ENCODE measurements around the gene UBXN4. TPM values are rescaled to one million over a fixed set of nuclear protein-coding genes. Genes with fewer than 3 reads are reported as not detected.

UBXN4 gene
- total and polyA plus RNA-seq, 2 donors = 64.4 to 98.1 TPM

- H3K4me1 ChIP-seq (ENCODE audit: control insufficient read depth in 2 of 2, insufficient read depth in 2 of 2, low read length in 2 of 2) = no peaks in the 10 kb centered on the region
- H3K27ac ChIP-seq (ENCODE audit: low read depth in 1 of 2, low read length in 1 of 2) = no peak overlapping the region
- no peak for DNase-seq (ENCODE audit: low read depth in 6 of 9, low spot score in 9 of 9)
- H3K36me3 ChIP-seq (ENCODE audit: control insufficient read depth in 2 of 2, insufficient read depth in 2 of 2, low read length in 1 of 2) = peaks cover 63 to 77% of the 10 kb centered on the region in 2 donors
- 50% methylated on average over 2 of the region's 2 CpGs for WGBS
- no peaks in the 10 kb centered on the region for H3K27me3 ChIP-seq (ENCODE audit: control insufficient read depth in 2 of 2, insufficient read depth in 1 of 2, low read length in 1 of 2)
- H3K4me3 ChIP-seq (ENCODE audit: low read length in 2 of 2) = no peak overlapping the region
- no peaks in the 10 kb centered on the region for H3K9me3 ChIP-seq (ENCODE audit: control insufficient read depth in 2 of 2, insufficient read depth in 1 of 2, low read length in 1 of 2)
Measured at GRCh38 chr2:135775420-135775819, 33.8 kb downstream of the UBXN4 start.

- peaks cover 62 to 77% of the 10 kb centered on the region in 2 donors for H3K36me3 ChIP-seq (ENCODE audit: control insufficient read depth in 2 of 2, insufficient read depth in 2 of 2, low read length in 1 of 2)
- no peaks in the 10 kb centered on the region for H3K9me3 ChIP-seq (ENCODE audit: control insufficient read depth in 2 of 2, insufficient read depth in 1 of 2, low read length in 1 of 2)
- DNase-seq (ENCODE audit: low read depth in 6 of 9, low spot score in 9 of 9) = no peak
- WGBS = 97% methylated on average over 7 of the region's 7 CpGs
- no peaks in the 10 kb centered on the region for H3K4me1 ChIP-seq (ENCODE audit: control insufficient read depth in 2 of 2, insufficient read depth in 2 of 2, low read length in 2 of 2)
- no peaks in the 10 kb centered on the region for H3K27me3 ChIP-seq (ENCODE audit: control insufficient read depth in 2 of 2, insufficient read depth in 1 of 2, low read length in 1 of 2)
- H3K27ac ChIP-seq (ENCODE audit: low read depth in 1 of 2, low read length in 1 of 2) = no peak overlapping the region
- H3K4me3 ChIP-seq (ENCODE audit: low read length in 2 of 2) = no peak overlapping the region
Measured at GRCh38 chr2:135776367-135776766, 34.7 kb downstream of the UBXN4 start.

- Histone ChIP-seq H3K4me1 (ENCODE audit: control insufficient read depth in 2 of 2, insufficient read depth in 2 of 2, low read length in 2 of 2) (peaks cover 4 to 11% of the 10 kb centered on the region in 2 donors), H3K36me3 (ENCODE audit: control insufficient read depth in 2 of 2, insufficient read depth in 2 of 2, low read length in 1 of 2) (peaks cover 27 to 80% of the 10 kb centered on the region in 2 donors), H3K4me3 (ENCODE audit: low read length in 2 of 2) (no peak overlapping the region), H3K27me3 (ENCODE audit: control insufficient read depth in 2 of 2, insufficient read depth in 1 of 2, low read length in 1 of 2) (no peaks in the 10 kb centered on the region), H3K9me3 (ENCODE audit: control insufficient read depth in 2 of 2, insufficient read depth in 1 of 2, low read length in 1 of 2) (peaks cover 2 to 4% of the 10 kb centered on the region in 2 donors), H3K27ac (ENCODE audit: low read depth in 1 of 2, low read length in 1 of 2) (peak overlapping the region in 1 of 2 donors; percentile 96)
- 99% methylated on average over 2 of the region's 2 CpGs for WGBS
- DNase-seq (ENCODE audit: low read depth in 6 of 9, low spot score in 9 of 9) = no peak
Measured at GRCh38 chr2:135782231-135782630, 40.6 kb downstream of the UBXN4 start.

- 37% methylated on average over 3 of the region's 3 CpGs for WGBS
- Histone ChIP-seq H3K27me3 (ENCODE audit: control insufficient read depth in 2 of 2, insufficient read depth in 1 of 2, low read length in 1 of 2) (no peaks in the 10 kb centered on the region), H3K36me3 (ENCODE audit: control insufficient read depth in 2 of 2, insufficient read depth in 2 of 2, low read length in 1 of 2) (peaks cover 27 to 86% of the 10 kb centered on the region in 2 donors)
Measured at GRCh38 chr2:135783439-135783838, 41.8 kb downstream of the UBXN4 start.

GRCh38 chr2:135785032-135785431 is 43.4 kb downstream of the UBXN4 start:
- Histone ChIP-seq H3K36me3 (ENCODE audit: control insufficient read depth in 2 of 2, insufficient read depth in 2 of 2, low read length in 1 of 2) (peaks cover 29 to 91% of the 10 kb centered on the region in 2 donors), H3K4me3 (ENCODE audit: low read length in 2 of 2) (no peak overlapping the region), H3K4me1 (ENCODE audit: control insufficient read depth in 2 of 2, insufficient read depth in 2 of 2, low read length in 2 of 2) (peaks cover 4 to 11% of the 10 kb centered on the region in 2 donors), H3K27ac (ENCODE audit: low read depth in 1 of 2, low read length in 1 of 2) (peak overlapping the region in 1 of 2 donors; percentile 15), H3K27me3 (ENCODE audit: control insufficient read depth in 2 of 2, insufficient read depth in 1 of 2, low read length in 1 of 2) (no peaks in the 10 kb centered on the region), H3K9me3 (ENCODE audit: control insufficient read depth in 2 of 2, insufficient read depth in 1 of 2, low read length in 1 of 2) (peaks cover 2 to 7% of the 10 kb centered on the region in 2 donors)
- DNase-seq (ENCODE audit: low read depth in 6 of 9, low spot score in 9 of 9) = peak in 1 of 9 donors; percentile 41
- WGBS = 96% methylated on average over 2 of the region's 2 CpGs

More at GRCh38 chr2:135783439-135783838, 41.8 kb downstream of the UBXN4 start:
- Histone ChIP-seq H3K9me3 (ENCODE audit: control insufficient read depth in 2 of 2, insufficient read depth in 1 of 2, low read length in 1 of 2) (peaks cover 2 to 4% of the 10 kb centered on the region in 2 donors), H3K4me3 (ENCODE audit: low read length in 2 of 2) (no peak overlapping the region), H3K4me1 (ENCODE audit: control insufficient read depth in 2 of 2, insufficient read depth in 2 of 2, low read length in 2 of 2) (peaks cover 4 to 11% of the 10 kb centered on the region in 2 donors), H3K27ac (ENCODE audit: low read depth in 1 of 2, low read length in 1 of 2) (peak overlapping the region; percentile 72 to 96)
- peak in 6 of 9 donors; percentile 43 to 82 (median 56) for DNase-seq (ENCODE audit: low read depth in 6 of 9, low spot score in 9 of 9)

GRCh38 chr2:135786823-135787222 is 45.2 kb downstream of the UBXN4 start:
- H3K4me1 ChIP-seq (ENCODE audit: control insufficient read depth in 2 of 2, insufficient read depth in 2 of 2, low read length in 2 of 2) = peaks cover 13 to 21% of the 10 kb centered on the region in 2 donors
- H3K36me3 ChIP-seq (ENCODE audit: control insufficient read depth in 2 of 2, insufficient read depth in 2 of 2, low read length in 1 of 2) = peaks cover 17 to 76% of the 10 kb centered on the region in 2 donors
- H3K27ac ChIP-seq (ENCODE audit: low read depth in 1 of 2, low read length in 1 of 2) = no peak overlapping the region
- H3K27me3 ChIP-seq (ENCODE audit: control insufficient read depth in 2 of 2, insufficient read depth in 1 of 2, low read length in 1 of 2) = no peaks in the 10 kb centered on the region
- H3K9me3 ChIP-seq (ENCODE audit: control insufficient read depth in 2 of 2, insufficient read depth in 1 of 2, low read length in 1 of 2) = peaks cover 2 to 7% of the 10 kb centered on the region in 2 donors
- DNase-seq (ENCODE audit: low read depth in 6 of 9, low spot score in 9 of 9) = no peak
- WGBS = 87% methylated on average over 5 of the region's 5 CpGs
- H3K4me3 ChIP-seq (ENCODE audit: low read length in 2 of 2) = no peak overlapping the region

GRCh38 chr2:135790423-135790822 is 48.8 kb downstream of the UBXN4 start:
- DNase-seq (ENCODE audit: low read depth in 6 of 9, low spot score in 9 of 9) = no peak
- 98% methylated on average over 10 of the region's 10 CpGs for WGBS
- peaks cover 2 to 7% of the 10 kb centered on the region in 2 donors for H3K9me3 ChIP-seq (ENCODE audit: control insufficient read depth in 2 of 2, insufficient read depth in 1 of 2, low read length in 1 of 2)

GRCh38 chr2:135791418-135792190 is 49.9 kb downstream of the UBXN4 start:
- H3K27me3 ChIP-seq (ENCODE audit: control insufficient read depth in 2 of 2, insufficient read depth in 1 of 2, low read length in 1 of 2) = no peaks in the 10 kb centered on the region
- H3K4me1 ChIP-seq (ENCODE audit: control insufficient read depth in 2 of 2, insufficient read depth in 2 of 2, low read length in 2 of 2) = peaks cover 23 to 40% of the 10 kb centered on the region in 2 donors
- H3K27ac ChIP-seq (ENCODE audit: low read depth in 1 of 2, low read length in 1 of 2) = peak overlapping the region in 1 of 2 donors; percentile 88
- WGBS = 95% methylated on average over 2 of the region's 2 CpGs
- peak in 1 of 9 donors; percentile 38 for DNase-seq (ENCODE audit: low read depth in 6 of 9, low spot score in 9 of 9)
- H3K4me3 ChIP-seq (ENCODE audit: low read length in 2 of 2) = peak overlapping the region in 1 of 2 donors; percentile 14
- peaks cover 11 to 34% of the 10 kb centered on the region in 2 donors for H3K36me3 ChIP-seq (ENCODE audit: control insufficient read depth in 2 of 2, insufficient read depth in 2 of 2, low read length in 1 of 2)
- H3K9me3 ChIP-seq (ENCODE audit: control insufficient read depth in 2 of 2, insufficient read depth in 1 of 2, low read length in 1 of 2) = peaks cover 0 to 6% of the 10 kb centered on the region in 2 donors

More at GRCh38 chr2:135790423-135790822, 48.8 kb downstream of the UBXN4 start:
- H3K27me3 ChIP-seq (ENCODE audit: control insufficient read depth in 2 of 2, insufficient read depth in 1 of 2, low read length in 1 of 2) = no peaks in the 10 kb centered on the region
- no peak overlapping the region for H3K4me3 ChIP-seq (ENCODE audit: low read length in 2 of 2)
- H3K36me3 ChIP-seq (ENCODE audit: control insufficient read depth in 2 of 2, insufficient read depth in 2 of 2, low read length in 1 of 2) = peaks cover 11 to 40% of the 10 kb centered on the region in 2 donors
- H3K4me1 ChIP-seq (ENCODE audit: control insufficient read depth in 2 of 2, insufficient read depth in 2 of 2, low read length in 2 of 2) = peaks cover 23 to 40% of the 10 kb centered on the region in 2 donors
- H3K27ac ChIP-seq (ENCODE audit: low read depth in 1 of 2, low read length in 1 of 2) = no peak overlapping the region

All from thymus (tissue), 11 donors.